Prostate gland (tissue), 2 donors: ENCODE results near the gene CSNK1D.

Experiments
- CTCF ChIP-seq, 4 experiments: fragments of 200-600 bp in 2 of 4; fragments of 450-650 bp in 2 of 4; sonication (generic) in 2 of 4; IDR thresholded peaks; 1 replicate in 3 of 4; 2 replicates in 1 of 4; pipeline ENCODE4 v1.5.1; 2016 to 2019; ENCODE audit warnings: antibody characterized with exemption in 4 of 4, mild to moderate bottlenecking in 2 of 4, moderate library complexity in 2 of 4
- POLR2A ChIP-seq: fragments of 450-650 bp; IDR thresholded peaks from one replicate; pipeline ENCODE4 v1.6.1; 2016; ENCODE audit warnings: antibody characterized with exemption, mild to moderate bottlenecking

GRCh38 chr17:82269882-82270500 is 3.5 kb downstream of the CSNK1D start:
- no peak for TF ChIP-seq POLR2A
- no peak for TF ChIP-seq CTCF (IDR thresholded peaks at IDR 0.05)
